IMR-90 (cell line): ENCODE measurements around the gene GNAS.

Experiments
- BHLHE40 ChIP-seq: fragments of 150-350 bp; IDR thresholded peaks from 2 replicates; pipeline ENCODE4 v1.6.1; 2016; ENCODE audit warnings: mild to moderate bottlenecking, low read depth, low read length
- CEBPB ChIP-seq: IDR thresholded peaks from 2 replicates; pipeline ENCODE4 v1.6.1; 2012; ENCODE audit warnings: low read depth, low read length, improper control_type of control experiment
- FOS ChIP-seq: fragments of 150-350 bp; IDR thresholded peaks from 2 replicates; pipeline ENCODE4 v1.6.1; 2016; ENCODE audit warnings: low read depth, low read length
- MAFK ChIP-seq: IDR thresholded peaks from 2 replicates; pipeline ENCODE4 v1.6.1; 2012; ENCODE audit warnings: low read depth, low read length, improper control_type of control experiment
- MAZ ChIP-seq: IDR thresholded peaks from 2 replicates; pipeline ENCODE4 v1.6.1; 2012; ENCODE audit warnings: low read depth, mild to moderate bottlenecking, low read length, improper control_type of control experiment, moderate library complexity, borderline replicate concordance
- MXI1 ChIP-seq: IDR thresholded peaks from 2 replicates; pipeline ENCODE4 v1.6.1; 2012; ENCODE audit warnings: low read depth, mild to moderate bottlenecking, low read length, moderate library complexity, borderline replicate concordance
- POLR2A ChIP-seq: IDR thresholded peaks from 2 replicates; pipeline ENCODE4 v1.6.1; 2012; ENCODE audit warnings: mild to moderate bottlenecking, low read depth, low read length
- RAD21 ChIP-seq: IDR thresholded peaks from 2 replicates; pipeline ENCODE4 v1.6.1; 2012; ENCODE audit warnings: low read length, improper control_type of control experiment
- RCOR1 ChIP-seq: IDR thresholded peaks from 2 replicates; pipeline ENCODE4 v1.6.1; 2012; ENCODE audit warnings: mild to moderate bottlenecking, low read length, improper control_type of control experiment; ENCODE audit not compliant: insufficient replicate concordance
- RFX5 ChIP-seq: IDR thresholded peaks from 2 replicates; pipeline ENCODE4 v1.8.0; 2012; ENCODE audit warnings: low read depth, mild to moderate bottlenecking, low read length, moderate library complexity
- SMC3 ChIP-seq: fragments of 150-350 bp; IDR thresholded peaks from 2 replicates; pipeline ENCODE4 v1.6.1; 2016; ENCODE audit warnings: low read depth, mild to moderate bottlenecking, antibody characterized with exemption, low read length, moderate library complexity
- TF ChIP-seq, protein P1 (sequence below): conservative IDR thresholded peaks from 2 replicates; pipeline ENCODE4 v1.5.1; 2012; ENCODE audit warnings: mild to moderate bottlenecking, low read depth, low read length, improper control_type of control experiment
- TF ChIP-seq, protein P2 (sequence below): fragments of 150-350 bp; IDR thresholded peaks from 2 replicates; pipeline ENCODE4 v1.6.1; 2016; ENCODE audit warnings: low read depth, mild to moderate bottlenecking, low read length, moderate library complexity, borderline replicate concordance
- TF ChIP-seq, protein P3 (sequence below): fragments of 150-350 bp; IDR thresholded peaks from 2 replicates; pipeline ENCODE4 v1.6.1; 2017; ENCODE audit warnings: mild to moderate bottlenecking, antibody characterized with exemption, low read length, low read depth

- no peak for TF ChIP-seq POLR2A
- no peak for TF ChIP-seq MXI1
- TF ChIP-seq, protein P1, sequence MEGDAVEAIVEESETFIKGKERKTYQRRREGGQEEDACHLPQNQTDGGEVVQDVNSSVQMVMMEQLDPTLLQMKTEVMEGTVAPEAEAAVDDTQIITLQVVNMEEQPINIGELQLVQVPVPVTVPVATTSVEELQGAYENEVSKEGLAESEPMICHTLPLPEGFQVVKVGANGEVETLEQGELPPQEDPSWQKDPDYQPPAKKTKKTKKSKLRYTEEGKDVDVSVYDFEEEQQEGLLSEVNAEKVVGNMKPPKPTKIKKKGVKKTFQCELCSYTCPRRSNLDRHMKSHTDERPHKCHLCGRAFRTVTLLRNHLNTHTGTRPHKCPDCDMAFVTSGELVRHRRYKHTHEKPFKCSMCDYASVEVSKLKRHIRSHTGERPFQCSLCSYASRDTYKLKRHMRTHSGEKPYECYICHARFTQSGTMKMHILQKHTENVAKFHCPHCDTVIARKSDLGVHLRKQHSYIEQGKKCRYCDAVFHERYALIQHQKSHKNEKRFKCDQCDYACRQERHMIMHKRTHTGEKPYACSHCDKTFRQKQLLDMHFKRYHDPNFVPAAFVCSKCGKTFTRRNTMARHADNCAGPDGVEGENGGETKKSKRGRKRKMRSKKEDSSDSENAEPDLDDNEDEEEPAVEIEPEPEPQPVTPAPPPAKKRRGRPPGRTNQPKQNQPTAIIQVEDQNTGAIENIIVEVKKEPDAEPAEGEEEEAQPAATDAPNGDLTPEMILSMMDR: no peak
- TF ChIP-seq, protein P2, sequence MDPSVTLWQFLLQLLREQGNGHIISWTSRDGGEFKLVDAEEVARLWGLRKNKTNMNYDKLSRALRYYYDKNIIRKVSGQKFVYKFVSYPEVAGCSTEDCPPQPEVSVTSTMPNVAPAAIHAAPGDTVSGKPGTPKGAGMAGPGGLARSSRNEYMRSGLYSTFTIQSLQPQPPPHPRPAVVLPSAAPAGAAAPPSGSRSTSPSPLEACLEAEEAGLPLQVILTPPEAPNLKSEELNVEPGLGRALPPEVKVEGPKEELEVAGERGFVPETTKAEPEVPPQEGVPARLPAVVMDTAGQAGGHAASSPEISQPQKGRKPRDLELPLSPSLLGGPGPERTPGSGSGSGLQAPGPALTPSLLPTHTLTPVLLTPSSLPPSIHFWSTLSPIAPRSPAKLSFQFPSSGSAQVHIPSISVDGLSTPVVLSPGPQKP: no peak
- TF ChIP-seq CEBPB: no peak
- TF ChIP-seq FOS: no peak
- TF ChIP-seq RFX5: no peak
- TF ChIP-seq MAFK: no peak
- TF ChIP-seq SMC3: no peak
- no peak for TF ChIP-seq RCOR1
- TF ChIP-seq RAD21: no peak
- no peak for TF ChIP-seq MAZ
- TF ChIP-seq, protein P3, sequence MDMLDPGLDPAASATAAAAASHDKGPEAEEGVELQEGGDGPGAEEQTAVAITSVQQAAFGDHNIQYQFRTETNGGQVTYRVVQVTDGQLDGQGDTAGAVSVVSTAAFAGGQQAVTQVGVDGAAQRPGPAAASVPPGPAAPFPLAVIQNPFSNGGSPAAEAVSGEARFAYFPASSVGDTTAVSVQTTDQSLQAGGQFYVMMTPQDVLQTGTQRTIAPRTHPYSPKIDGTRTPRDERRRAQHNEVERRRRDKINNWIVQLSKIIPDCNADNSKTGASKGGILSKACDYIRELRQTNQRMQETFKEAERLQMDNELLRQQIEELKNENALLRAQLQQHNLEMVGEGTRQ: no peak
- TF ChIP-seq BHLHE40: no peak
Measured at GRCh38 chr20:58810116-58810878, 42.2 kb upstream of the GNAS start.
